ENCODE results near the gene MTERF4.

The MTERF4 gene

GRCh38 chr2:241048149-241048948 is 53.7 kb downstream of the MTERF4 start:
- no peak for DNase-seq

GRCh38 chr2:241047253-241048010 is 54.7 kb downstream of the MTERF4 start:
- DNase-seq: no peak
